Type B pancreatic cell (in vitro differentiated cells): ENCODE measurements around the gene SNCB. TPM values are rescaled to one million over a fixed set of nuclear protein-coding genes. Genes with fewer than 3 reads are reported as not detected.
A peak's percentile ranks its signal among the peaks of the same experiment; 100 is the strongest.

Experiments
- DNase-seq: peaks from one replicate; pipeline ENCODE4 v3.0.0; 2021; ENCODE audit warnings: mixed read lengths; ENCODE audit not compliant: unreplicated experiment; ENCODE audit errors: extremely low spot score
- H3K27ac Mint-ChIP-seq: 2 replicates; pipeline ENCODE4 v1.8.0; 2021; ENCODE audit warnings: mild to moderate bottlenecking, mixed read lengths
- H3K27me3 Mint-ChIP-seq: 2 replicates; pipeline ENCODE4 v1.8.0; 2021; ENCODE audit warnings: mixed read lengths
- H3K36me3 Mint-ChIP-seq: 2 replicates; pipeline ENCODE4 v1.8.0; 2021; ENCODE audit warnings: mixed read lengths
- H3K4me1 Mint-ChIP-seq: one replicate; pipeline ENCODE4 v1.8.0; 2021; ENCODE audit warnings: mixed read lengths; ENCODE audit not compliant: unreplicated experiment
- H3K4me3 Mint-ChIP-seq: 2 replicates; pipeline ENCODE4 v1.8.0; 2021; ENCODE audit warnings: mild to moderate bottlenecking, mixed read lengths
- H3K9me3 Mint-ChIP-seq: 2 replicates; pipeline ENCODE4 v1.8.0; 2021; ENCODE audit warnings: mixed read lengths
- CTCF ChIP-seq: fragments of 200-600 bp; sonication (generic); conservative IDR thresholded peaks from 2 replicates; pipeline ENCODE4 v1.5.0; 2021; ENCODE audit warnings: antibody characterized with exemption, mild to moderate bottlenecking
- total RNA-seq: library from RNA; stranded (reverse); gene quantifications from 2 replicates; pipeline ENCODE4 v1.2.1, GENCODE V29; 2021; ENCODE audit warnings: low replicate concordance

Gene SNCB
- total RNA-seq, 1 donor from 2014 or later = 0.97 TPM

- Mint-ChIP-seq H3K27ac (no peak overlapping the region), H3K36me3 (no peaks in the 10 kb centered on the region), H3K4me3 (no peak overlapping the region), H3K27me3 (peaks cover 15% of the 10 kb centered on the region), H3K9me3 (no peaks in the 10 kb centered on the region), H3K4me1 (peaks cover 5% of the 10 kb centered on the region)
- TF ChIP-seq CTCF = peak; percentile 79
- no peak for DNase-seq
Observed at GRCh38 chr5:176675676-176676360, 45.5 kb upstream of the SNCB start.

- H3K36me3 Mint-ChIP-seq = no peaks in the 10 kb centered on the region
- DNase-seq = no peak
- no peak overlapping the region for H3K4me3 Mint-ChIP-seq
- H3K27me3 Mint-ChIP-seq = peaks cover 14% of the 10 kb centered on the region
- H3K4me1 Mint-ChIP-seq = peaks cover 5% of the 10 kb centered on the region
- no peak overlapping the region for H3K27ac Mint-ChIP-seq
- no peak for TF ChIP-seq CTCF
- no peaks in the 10 kb centered on the region for H3K9me3 Mint-ChIP-seq
Observed at GRCh38 chr5:176674799-176675198, 44.5 kb upstream of the SNCB start.

- Mint-ChIP-seq H3K4me1 (peaks cover 5% of the 10 kb centered on the region), H3K36me3 (no peaks in the 10 kb centered on the region), H3K27me3 (peaks cover 14% of the 10 kb centered on the region), H3K4me3 (no peak overlapping the region), H3K27ac (no peak overlapping the region), H3K9me3 (no peaks in the 10 kb centered on the region)
- no peak for TF ChIP-seq CTCF
- DNase-seq = no peak
Observed at GRCh38 chr5:176673651-176674583, 43.6 kb upstream of the SNCB start.

- no peak overlapping the region for H3K27ac Mint-ChIP-seq
- TF ChIP-seq CTCF = no peak
- peaks cover 12% of the 10 kb centered on the region for H3K27me3 Mint-ChIP-seq
- H3K4me3 Mint-ChIP-seq = no peak overlapping the region
- H3K9me3 Mint-ChIP-seq = no peaks in the 10 kb centered on the region
- H3K36me3 Mint-ChIP-seq = no peaks in the 10 kb centered on the region
- DNase-seq = no peak
- peaks cover 5% of the 10 kb centered on the region for H3K4me1 Mint-ChIP-seq
Observed at GRCh38 chr5:176671890-176672747, 41.8 kb upstream of the SNCB start.

GRCh38 chr5:176671399-176671798 lies 41.1 kb upstream of the SNCB start:
- Mint-ChIP-seq H3K4me3 (no peak overlapping the region), H3K4me1 (peaks cover 5% of the 10 kb centered on the region), H3K27ac (no peak overlapping the region), H3K9me3 (no peaks in the 10 kb centered on the region), H3K36me3 (no peaks in the 10 kb centered on the region), H3K27me3 (peaks cover 12% of the 10 kb centered on the region)
- no peak for DNase-seq
- no peak for TF ChIP-seq CTCF
